Neural cell (in vitro differentiated cells): ENCODE measurements around the gene DGCR6.
"Not testable (repeated sequence)": the region's sequence is repeated elsewhere in the genome, so short reads cannot be mapped to it uniquely, and the experiment has no call there.

Source experiments
- CTCF ChIP-seq: fragments of 450-650 bp; IDR thresholded peaks from 2 replicates; pipeline ENCODE4 v1.5.1; 2014; ENCODE audit warnings: antibody characterized with exemption, mild to moderate bottlenecking, moderate library complexity; ENCODE audit not compliant: poor library complexity, severe bottlenecking
- EP300 ChIP-seq: fragments of 450-650 bp; conservative IDR thresholded peaks from 2 replicates; pipeline ENCODE4 v1.6.1; 2014; ENCODE audit warnings: antibody characterized with exemption, mild to moderate bottlenecking, moderate library complexity; ENCODE audit not compliant: poor library complexity, severe bottlenecking
- EZH2 ChIP-seq: fragments of 200-600, 300-800 bp; shearing (Covaris generic), sonication (generic); IDR thresholded peaks from 2 replicates; pipeline ENCODE4 v1.6.1; 2014; ENCODE audit warnings: antibody characterized with exemption, low read length, borderline replicate concordance, mild to moderate bottlenecking; ENCODE audit not compliant: insufficient read depth, poor library complexity, severe bottlenecking
- MXI1 ChIP-seq: fragments of 450-650 bp; conservative IDR thresholded peaks from 2 replicates; pipeline ENCODE4 v1.6.1; 2014; ENCODE audit warnings: antibody characterized with exemption, mild to moderate bottlenecking; ENCODE audit not compliant: poor library complexity, severe bottlenecking
- POLR2AphosphoS5 ChIP-seq: IDR thresholded peaks from 2 replicates; pipeline ENCODE4 v1.6.1; 2012
- TAF1 ChIP-seq: IDR thresholded peaks from 2 replicates; pipeline ENCODE4 v1.6.1; 2012; ENCODE audit warnings: low read depth
- TF ChIP-seq, protein P1 (sequence below): IDR thresholded peaks from 2 replicates; pipeline ENCODE4 v1.6.1; 2012; ENCODE audit warnings: borderline replicate concordance

DNA sequence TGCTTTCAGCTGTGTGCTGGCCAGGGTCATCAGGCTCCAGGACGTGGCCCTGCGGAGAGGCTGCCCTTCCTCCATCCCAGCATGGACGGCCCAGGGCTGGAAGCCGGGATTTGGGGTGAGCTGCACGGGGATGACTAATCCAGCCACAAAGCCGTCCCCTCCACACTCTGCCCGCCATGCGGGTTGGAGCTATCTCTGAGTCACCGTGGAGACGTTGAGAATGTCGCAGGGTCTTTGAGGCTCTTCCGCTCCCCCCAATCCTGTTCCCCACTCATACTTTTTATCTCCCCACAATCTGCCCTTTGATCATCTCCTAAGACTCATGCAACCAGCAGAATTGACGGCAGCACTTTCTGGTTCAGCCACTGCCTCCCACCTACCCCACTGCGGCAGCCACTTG lies 52.6 kb downstream of the DGCR6 start:
- TF ChIP-seq CTCF, POLR2AphosphoS5, EP300, MXI1, TAF1, EZH2: not testable (repeated sequence)
- TF ChIP-seq, protein P1, sequence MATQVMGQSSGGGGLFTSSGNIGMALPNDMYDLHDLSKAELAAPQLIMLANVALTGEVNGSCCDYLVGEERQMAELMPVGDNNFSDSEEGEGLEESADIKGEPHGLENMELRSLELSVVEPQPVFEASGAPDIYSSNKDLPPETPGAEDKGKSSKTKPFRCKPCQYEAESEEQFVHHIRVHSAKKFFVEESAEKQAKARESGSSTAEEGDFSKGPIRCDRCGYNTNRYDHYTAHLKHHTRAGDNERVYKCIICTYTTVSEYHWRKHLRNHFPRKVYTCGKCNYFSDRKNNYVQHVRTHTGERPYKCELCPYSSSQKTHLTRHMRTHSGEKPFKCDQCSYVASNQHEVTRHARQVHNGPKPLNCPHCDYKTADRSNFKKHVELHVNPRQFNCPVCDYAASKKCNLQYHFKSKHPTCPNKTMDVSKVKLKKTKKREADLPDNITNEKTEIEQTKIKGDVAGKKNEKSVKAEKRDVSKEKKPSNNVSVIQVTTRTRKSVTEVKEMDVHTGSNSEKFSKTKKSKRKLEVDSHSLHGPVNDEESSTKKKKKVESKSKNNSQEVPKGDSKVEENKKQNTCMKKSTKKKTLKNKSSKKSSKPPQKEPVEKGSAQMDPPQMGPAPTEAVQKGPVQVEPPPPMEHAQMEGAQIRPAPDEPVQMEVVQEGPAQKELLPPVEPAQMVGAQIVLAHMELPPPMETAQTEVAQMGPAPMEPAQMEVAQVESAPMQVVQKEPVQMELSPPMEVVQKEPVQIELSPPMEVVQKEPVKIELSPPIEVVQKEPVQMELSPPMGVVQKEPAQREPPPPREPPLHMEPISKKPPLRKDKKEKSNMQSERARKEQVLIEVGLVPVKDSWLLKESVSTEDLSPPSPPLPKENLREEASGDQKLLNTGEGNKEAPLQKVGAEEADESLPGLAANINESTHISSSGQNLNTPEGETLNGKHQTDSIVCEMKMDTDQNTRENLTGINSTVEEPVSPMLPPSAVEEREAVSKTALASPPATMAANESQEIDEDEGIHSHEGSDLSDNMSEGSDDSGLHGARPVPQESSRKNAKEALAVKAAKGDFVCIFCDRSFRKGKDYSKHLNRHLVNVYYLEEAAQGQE: not testable (repeated sequence)
